NCI-H146 treated with DMSO at 0.1 percent for 48 hours (cell line): ENCODE measurements around the gene VTI1A.
"Not testable (repeated sequence)": the region's sequence is repeated elsewhere in the genome, so short reads cannot be mapped to it uniquely, and the experiment has no call there.

Source experiments
- DNase-seq: peaks from one replicate; lab custom pipeline; 2025; ENCODE audit not compliant: unreplicated experiment; lab: John Stamatoyannopoulos, UW

VTI1A gene

GRCh38 chr10:112454910-112455779, 8.1 kb downstream of the VTI1A start:
- DNase-seq = no peak

GRCh38 chr10:112456533-112456932, 9.5 kb downstream of the VTI1A start:
- DNase-seq = no peak

GRCh38 chr10:112460366-112460765, 13.4 kb downstream of the VTI1A start:
- DNase-seq = no peak

GRCh38 chr10:112461029-112461887, 14.2 kb downstream of the VTI1A start:
- no peak for DNase-seq

- not testable (repeated sequence) for DNase-seq
These were observed 17.1 kb downstream of the VTI1A start for GRCh38 chr10:112464074-112464473.

GRCh38 chr10:112465299-112465883, 18.4 kb downstream of the VTI1A start:
- no peak for DNase-seq

- DNase-seq = no peak
These were observed 19.8 kb downstream of the VTI1A start for GRCh38 chr10:112466802-112467201.

- DNase-seq = no peak
These were observed 20.6 kb downstream of the VTI1A start for GRCh38 chr10:112467541-112468075.

GRCh38 chr10:112471878-112472487, 25.0 kb downstream of the VTI1A start:
- DNase-seq = peak; percentile 57

GRCh38 chr10:112475575-112476218, 28.7 kb downstream of the VTI1A start:
- DNase-seq = no peak

GRCh38 chr10:112481602-112482001, 34.6 kb downstream of the VTI1A start:
- DNase-seq = no peak

GRCh38 chr10:112484399-112484798, 37.4 kb downstream of the VTI1A start:
- DNase-seq = no peak

GRCh38 chr10:112487964-112488363, 40.9 kb downstream of the VTI1A start:
- no peak for DNase-seq

GRCh38 chr10:112490545-112490944, 43.5 kb downstream of the VTI1A start:
- peak; percentile 71 for DNase-seq

GRCh38 chr10:112491144-112491543, 44.1 kb downstream of the VTI1A start:
- DNase-seq = no peak

GRCh38 chr10:112492736-112493135, 45.7 kb downstream of the VTI1A start:
- DNase-seq = no peak

- no peak for DNase-seq
These were observed 50.4 kb downstream of the VTI1A start for GRCh38 chr10:112497347-112497950.

- DNase-seq = no peak
These were observed 51.8 kb downstream of the VTI1A start for GRCh38 chr10:112498806-112499205.

- DNase-seq = not testable (repeated sequence)
These were observed 53.0 kb downstream of the VTI1A start for GRCh38 chr10:112499985-112500384.

GRCh38 chr10:112502536-112502935, 55.5 kb downstream of the VTI1A start:
- DNase-seq = no peak
